Left lung (tissue), 10 donors: ENCODE results near the gene PRPSAP1. TPM values are rescaled to one million over a fixed set of nuclear protein-coding genes. Genes with fewer than 3 reads are reported as not detected.

ENCODE experiments used
- ATAC-seq: fragments of 200-7000 bp; cut with Tn5 transposase; one replicate; pipeline ENCODE4 v1.9.1; 2020; ENCODE audit warnings: moderate library complexity
- DNase-seq, 4 donors: peaks; one replicate each; pipeline ENCODE4 v3.0.0-alpha.2; 2013 to 2020
- H3K27ac ChIP-seq, 2 donors: fragments of 200-600 bp; sonication (generic) in 1 of 2; one replicate each; pipeline versions ENCODE4 v1.5.0 to v1.8.0; 2020 to 2021
- H3K27me3 ChIP-seq, 2 donors: fragments of 200-600 bp; sonication (generic) in 1 of 2; one replicate each; pipeline versions ENCODE4 v1.5.0 to v1.8.0; 2020 to 2021
- H3K36me3 ChIP-seq, 2 donors: fragments of 200-600 bp; sonication (generic) in 1 of 2; one replicate each; pipeline versions ENCODE4 v1.5.0 to v1.8.0; 2020 to 2021
- H3K4me1 ChIP-seq, 2 donors: fragments of 200-600 bp; one replicate each; pipeline ENCODE4 v1.8.0; 2021
- H3K4me3 ChIP-seq, 2 donors: fragments of 200-600 bp; sonication (generic) in 1 of 2; one replicate each; pipeline versions ENCODE4 v1.5.0 to v1.8.0; 2020 to 2021; ENCODE audit warnings: mild to moderate bottlenecking in 1 of 2
- H3K9me3 ChIP-seq, 2 donors: fragments of 200-600 bp; sonication (generic) in 1 of 2; one replicate each; pipeline versions ENCODE4 v1.5.0 to v1.8.0; 2020 to 2021
- CTCF ChIP-seq, 2 donors: fragments of 200-600 bp; sonication (generic) in 1 of 2; IDR thresholded peaks; one replicate each; pipeline versions ENCODE4 v1.5.0 to v1.8.0; 2021; ENCODE audit warnings: antibody characterized with exemption in 2 of 2
- intact Hi-C, 2 donors: fragments of 100-400 bp; cut with DNase I; formaldehyde crosslinking; loops; one replicate each; pipeline versions ENCODE4 v1.11.2 to v1.14.2; 2022
- polyA plus RNA-seq, 6 donors: library from polyadenylated mRNA; unstranded; fragments of 120-200 nt; gene quantifications; one replicate each; pipeline ENCODE4 v1.2.1, GENCODE V29; 2013; ENCODE audit not compliant: insufficient read length in 6 of 6
- total RNA-seq, 2 donors: library from RNA; stranded (reverse); fragmentation: NEBNext Ultra II Directional; extraction: Animal tissue kit (Norgen Biotek cat#: 25700); gene quantifications; one replicate each; pipeline ENCODE4 v1.2.1, GENCODE V29; 2021
- donor health status: DM: no; HTN: yes; CAD: no.
- donor health status: DM: no; HTN: no; CAD: no.

PRPSAP1 gene
- total and polyA plus RNA-seq, 8 donors = 51.2 to 95.4 (median 81.9) TPM

GRCh38 chr17:76398523-76399174 is 44.9 kb upstream of the PRPSAP1 start:
- intact Hi-C loops = no loop called here
- no peak for TF ChIP-seq CTCF (IDR thresholded peaks at IDR 0.05)
- H3K27ac ChIP-seq = no peak overlapping the region
- H3K36me3 ChIP-seq = peaks cover 0 to 95% of the 10 kb centered on the region in 2 donors
- ATAC-seq = peak; percentile 21
- no peaks in the 10 kb centered on the region for H3K9me3 ChIP-seq
- no peak overlapping the region for H3K4me3 ChIP-seq
- no peaks in the 10 kb centered on the region for H3K27me3 ChIP-seq
- H3K4me1 ChIP-seq = peaks cover 0 to 7% of the 10 kb centered on the region in 2 donors
- no peak for DNase-seq

GRCh38 chr17:76397687-76398522 is 44.2 kb upstream of the PRPSAP1 start:
- Histone ChIP-seq H3K4me1 (peaks cover 0 to 7% of the 10 kb centered on the region in 2 donors), H3K4me3 (no peak overlapping the region), H3K27me3 (no peaks in the 10 kb centered on the region), H3K36me3 (peaks cover 0 to 95% of the 10 kb centered on the region in 2 donors), H3K9me3 (no peaks in the 10 kb centered on the region), H3K27ac (no peak overlapping the region)
- intact Hi-C loops = loop anchor here in 1 of 2 donors (2.0 kb wide), 1 partner anchor 93 kb away; no protein-coding TSS in a partner anchor
- ATAC-seq (peak; percentile 93), DNase-seq (peak in 3 of 4 donors; percentile 87 to 96 (median 91))
- TF ChIP-seq CTCF (IDR thresholded peaks at IDR 0.05) = peak; percentile 99 to 100

- no peak for TF ChIP-seq CTCF (IDR thresholded peaks at IDR 0.05)
- Histone ChIP-seq H3K36me3 (peaks cover 0 to 92% of the 10 kb centered on the region in 2 donors), H3K27ac (no peak overlapping the region), H3K9me3 (no peaks in the 10 kb centered on the region), H3K4me1 (peaks cover 0 to 7% of the 10 kb centered on the region in 2 donors), H3K27me3 (no peaks in the 10 kb centered on the region), H3K4me3 (no peak overlapping the region)
- intact Hi-C loops = loop anchor here in 1 of 2 donors (2.0 kb wide), 1 partner anchor 92 kb away; no protein-coding TSS in a partner anchor
- DNase-seq (no peak), ATAC-seq (no peak)
These were observed 43.5 kb upstream of the PRPSAP1 start for GRCh38 chr17:76397184-76397583.

GRCh38 chr17:76395980-76396379 is 42.3 kb upstream of the PRPSAP1 start:
- no peak for ATAC-seq
- Histone ChIP-seq H3K27ac (no peak overlapping the region), H3K36me3 (peaks cover 0 to 90% of the 10 kb centered on the region in 2 donors), H3K4me1 (peaks cover 0 to 7% of the 10 kb centered on the region in 2 donors), H3K9me3 (no peaks in the 10 kb centered on the region), H3K4me3 (no peak overlapping the region), H3K27me3 (no peaks in the 10 kb centered on the region)
- peak in 1 of 4 donors; percentile 79 for DNase-seq
- no peak for TF ChIP-seq CTCF (IDR thresholded peaks at IDR 0.05)
- intact Hi-C loops = loop anchor here in 1 of 2 donors (2.0 kb wide), 1 partner anchor 91 kb away; no protein-coding TSS in a partner anchor

- H3K27me3 ChIP-seq = no peaks in the 10 kb centered on the region
- peaks cover 0 to 7% of the 10 kb centered on the region in 2 donors for H3K4me1 ChIP-seq
- H3K36me3 ChIP-seq = peaks cover 0 to 90% of the 10 kb centered on the region in 2 donors
- no peak for TF ChIP-seq CTCF (IDR thresholded peaks at IDR 0.05)
- H3K4me3 ChIP-seq = no peak overlapping the region
- ATAC-seq (no peak), DNase-seq (peak in 1 of 4 donors; percentile 45)
- intact Hi-C loops = no loop called here
- no peaks in the 10 kb centered on the region for H3K9me3 ChIP-seq
- H3K27ac ChIP-seq = no peak overlapping the region
These were observed 40.5 kb upstream of the PRPSAP1 start for GRCh38 chr17:76394166-76394565.
